ENCODE data around the gene SLC6A12.
"Not testable (repeated sequence)": the region's sequence is repeated elsewhere in the genome, so short reads cannot be mapped to it uniquely, and the experiment has no call there.

Gene SLC6A12

DNA sequence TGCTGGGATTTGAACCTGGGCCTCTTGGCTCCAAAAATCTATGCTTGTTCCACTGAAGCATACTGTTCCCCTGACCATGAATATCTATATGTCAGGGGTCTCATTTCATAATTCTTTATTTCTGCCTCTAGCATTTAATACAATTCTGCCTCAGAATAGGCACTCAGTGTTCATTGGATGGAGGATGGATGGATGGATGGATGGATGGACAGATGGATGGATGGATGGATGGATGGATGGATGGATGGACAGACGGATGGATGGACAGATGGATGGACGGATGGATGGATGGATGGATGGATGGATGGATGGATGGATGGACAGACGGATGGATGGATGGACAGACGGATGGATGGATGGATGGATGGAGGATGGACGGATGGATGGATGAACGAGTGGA lies 3.1 kb upstream of the SLC6A12 start:
- DNase-seq (ENCODE audit: low read depth): not testable (repeated sequence)

DNA sequence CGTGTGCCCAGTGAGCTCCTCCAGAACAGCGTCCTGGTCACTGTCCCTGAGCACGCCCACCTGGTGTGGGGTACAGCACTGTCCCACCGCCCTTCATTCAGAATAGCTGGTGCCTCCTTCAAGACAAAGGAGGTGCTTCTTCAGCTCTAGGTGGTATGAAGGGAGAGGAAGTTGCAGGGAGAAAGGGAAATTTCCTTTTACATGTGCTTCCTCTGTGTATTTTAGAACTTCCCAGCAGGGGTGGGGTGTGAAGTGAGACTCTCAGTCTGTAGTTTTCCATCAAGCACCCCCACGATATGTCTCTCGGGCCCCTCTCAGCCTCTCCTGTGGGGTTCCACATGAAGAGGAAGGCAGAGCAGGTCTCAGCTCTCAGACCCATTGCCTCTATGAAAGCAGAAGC lies 1.2 kb upstream of the SLC6A12 start:
- DNase-seq (ENCODE audit: low read depth): no peak

DNA sequence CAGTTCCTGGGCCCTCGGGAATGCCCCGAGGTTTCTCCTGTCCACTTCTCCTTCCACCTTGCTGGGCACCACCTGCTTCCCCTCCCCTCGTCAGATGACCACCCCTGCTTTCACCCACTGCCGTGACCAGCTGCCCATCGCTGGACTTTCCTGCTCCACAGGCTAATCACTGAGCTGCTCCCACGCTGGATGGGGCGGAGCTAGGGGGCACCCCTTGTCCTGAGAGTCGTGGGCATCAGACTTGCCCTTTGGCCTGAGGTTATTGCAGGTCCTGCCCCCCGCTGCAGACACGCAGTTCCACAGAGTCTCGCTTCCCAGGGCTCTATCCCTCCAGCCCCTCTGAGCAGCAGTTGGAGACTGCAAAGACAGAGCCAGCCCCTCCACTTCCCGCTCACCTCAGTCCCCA lies 427 bp downstream of the SLC6A12 start:
- no peak for DNase-seq (ENCODE audit: low read depth)

DNA sequence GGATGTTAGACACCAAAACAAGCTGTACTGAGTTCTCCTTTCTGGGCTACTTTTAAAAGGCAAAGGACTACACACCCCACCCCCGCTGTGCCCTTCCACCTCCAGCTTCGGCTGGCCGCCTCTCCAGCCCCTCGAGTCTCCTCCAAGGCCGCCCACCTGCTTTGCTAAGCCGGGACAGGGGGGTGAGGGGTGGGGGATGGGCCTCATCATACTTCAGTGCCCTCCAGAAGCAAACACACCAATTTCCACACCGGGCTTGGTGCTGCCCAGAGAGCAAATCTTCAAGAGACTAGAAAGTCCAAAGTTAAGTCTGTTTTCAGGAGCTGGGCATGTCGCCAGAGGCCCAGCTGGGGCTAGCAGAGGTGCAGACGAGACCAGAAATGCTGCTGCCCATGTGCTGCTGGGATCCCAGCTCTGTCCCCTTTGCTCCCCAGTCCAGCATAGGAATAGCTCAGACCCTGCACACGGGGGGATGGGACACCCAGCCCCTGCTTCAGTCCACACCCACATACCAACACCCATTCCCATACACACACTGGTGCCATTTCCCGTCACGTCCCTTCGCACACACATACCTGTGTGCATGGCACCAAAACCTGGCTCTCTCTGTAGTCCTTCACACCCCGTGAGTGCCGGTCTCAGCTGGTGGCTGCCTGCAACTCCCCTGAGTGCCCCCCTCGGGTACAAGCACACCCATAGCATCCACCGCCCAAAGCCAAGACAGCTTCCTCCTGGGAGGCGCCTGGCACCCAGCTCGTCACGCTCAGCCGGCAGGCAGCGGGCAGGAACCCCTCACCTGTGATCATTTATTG lies 1.0 kb downstream of the SLC6A12 start:
- DNase-seq (ENCODE audit: low read depth): no peak

DNA sequence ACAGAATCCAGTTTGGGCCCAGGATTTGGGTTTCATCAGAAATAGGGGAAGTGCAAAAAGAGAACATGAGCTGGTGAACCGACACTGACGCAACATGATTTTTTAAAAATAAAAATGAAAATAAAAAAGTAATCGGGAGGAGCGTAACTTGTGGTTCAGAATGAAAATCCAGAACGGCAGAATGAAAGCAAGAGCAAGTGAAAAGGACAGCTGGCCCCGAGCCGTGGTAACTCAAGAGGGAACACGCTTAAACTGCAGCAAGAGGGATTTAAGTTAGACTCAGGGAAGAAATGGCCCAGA lies 1.6 kb downstream of the SLC6A12 start:
- DNase-seq (ENCODE audit: low read depth): no peak

DNA sequence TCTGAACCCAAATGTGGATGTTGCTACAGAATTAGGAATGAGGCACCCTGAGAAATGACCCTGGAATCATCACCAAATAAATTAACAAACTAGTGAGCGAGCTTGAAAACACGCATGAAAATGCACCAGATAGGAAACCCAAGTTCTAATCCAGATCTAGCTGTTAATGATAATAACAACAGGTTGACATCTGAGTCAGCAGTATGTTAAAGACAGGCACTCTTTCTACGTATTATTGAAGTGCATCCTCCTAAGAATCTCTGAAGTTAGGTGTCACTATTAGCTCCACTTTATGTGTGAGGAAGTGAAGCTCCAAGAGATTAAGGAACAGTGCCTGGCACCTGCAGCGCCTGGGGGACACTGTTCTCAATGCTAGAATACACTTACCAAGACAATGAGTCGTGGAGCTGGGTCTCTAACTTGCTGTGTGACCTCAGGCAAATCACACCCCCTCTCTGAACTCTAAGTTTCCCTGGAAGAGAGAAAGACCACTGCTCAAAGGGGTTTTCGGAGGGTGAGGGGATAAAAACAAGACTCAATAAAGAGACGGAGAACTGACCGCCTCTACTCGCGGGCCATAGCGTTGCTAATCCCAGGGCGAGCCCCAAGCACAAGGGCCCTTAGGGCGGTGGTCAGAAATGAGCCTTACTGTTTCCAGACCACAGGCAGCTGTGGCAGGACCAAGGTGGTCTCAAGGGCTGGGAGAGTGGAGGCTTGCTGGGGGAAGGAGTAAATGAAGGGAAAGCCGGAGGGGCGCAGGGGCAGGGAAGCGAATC lies 2.1 kb downstream of the SLC6A12 start:
- DNase-seq (ENCODE audit: low read depth): no peak

DNA sequence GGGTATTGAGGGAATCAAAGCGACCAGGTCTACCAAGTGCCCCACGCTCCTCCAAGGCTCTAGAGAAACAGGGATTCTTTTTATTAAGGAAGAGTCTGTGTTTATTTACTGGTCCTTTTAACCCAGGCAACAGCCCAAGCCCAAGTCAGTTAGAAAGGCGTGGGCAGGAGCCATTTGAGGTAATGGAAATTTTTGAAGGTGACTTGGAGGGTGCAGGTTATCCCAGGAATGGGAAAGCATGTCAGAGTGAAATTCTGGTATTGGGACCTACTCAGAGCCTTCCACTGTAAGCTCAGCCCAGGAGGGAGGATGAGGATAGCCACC lies 2.9 kb downstream of the SLC6A12 start:
- DNase-seq (ENCODE audit: low read depth): no peak

DNA sequence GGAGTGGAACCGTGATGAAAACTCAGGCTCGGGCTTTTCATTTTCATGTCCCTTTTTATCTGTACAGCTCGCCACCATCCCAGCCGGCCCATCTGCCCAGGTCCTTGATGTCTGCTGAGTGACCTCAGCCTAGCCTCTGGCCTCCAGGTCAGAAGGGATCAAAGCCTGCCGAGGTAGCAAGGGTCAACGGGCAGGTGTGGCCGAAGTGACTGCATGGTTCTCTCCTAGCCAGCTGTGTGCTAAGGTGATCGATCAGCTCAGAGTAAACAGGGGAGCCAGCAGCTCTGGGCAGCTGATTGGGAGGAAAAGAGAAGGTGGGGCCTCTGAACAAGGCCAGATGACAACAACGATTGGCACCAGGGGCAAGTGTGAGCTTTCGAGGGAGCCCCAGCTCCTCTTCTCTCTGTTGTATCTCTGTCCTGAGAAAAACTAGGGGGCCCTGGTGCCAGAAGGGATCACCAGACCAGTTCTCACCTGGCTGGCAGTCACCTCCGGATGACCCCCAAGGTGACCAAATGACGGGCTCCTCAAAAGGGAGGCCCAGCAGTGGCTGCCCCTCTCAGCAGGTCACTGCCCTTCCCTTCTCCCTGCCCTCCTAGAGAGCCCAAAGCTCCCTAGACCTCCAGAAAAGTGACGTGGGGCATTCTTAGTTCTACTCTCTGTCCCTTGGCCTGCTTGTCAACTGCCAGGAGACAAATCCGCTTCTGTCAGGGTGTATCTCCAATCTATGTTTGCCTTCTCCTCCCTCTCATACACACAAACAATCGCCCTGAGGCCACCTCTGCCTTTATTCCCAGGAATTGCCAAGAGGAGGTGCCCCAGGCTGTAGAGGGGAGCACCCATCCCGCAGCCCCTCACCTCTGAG lies 3.4 kb downstream of the SLC6A12 start:
- DNase-seq (ENCODE audit: low read depth): no peak

DNA sequence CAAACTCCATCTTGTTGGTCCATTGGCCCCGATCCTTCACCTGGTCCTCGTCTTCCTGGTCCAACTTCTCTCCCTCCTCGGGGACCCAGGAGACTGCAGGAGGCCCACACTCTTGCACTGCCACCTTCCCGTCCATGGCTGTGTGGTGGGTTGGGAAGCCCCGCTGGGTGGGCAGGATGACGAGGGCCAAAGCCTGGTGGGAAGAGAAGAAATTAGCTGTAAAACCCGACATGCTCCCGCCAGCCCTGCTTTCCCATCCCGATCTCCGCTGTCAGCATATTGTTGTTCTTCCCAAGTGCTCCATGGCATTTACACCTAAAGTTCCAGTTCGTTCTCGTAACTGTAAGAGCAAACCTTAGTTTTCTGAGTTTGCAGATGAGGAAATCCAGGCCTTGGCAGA lies 4.1 kb downstream of the SLC6A12 start:
- no peak for DNase-seq (ENCODE audit: low read depth)

DNA sequence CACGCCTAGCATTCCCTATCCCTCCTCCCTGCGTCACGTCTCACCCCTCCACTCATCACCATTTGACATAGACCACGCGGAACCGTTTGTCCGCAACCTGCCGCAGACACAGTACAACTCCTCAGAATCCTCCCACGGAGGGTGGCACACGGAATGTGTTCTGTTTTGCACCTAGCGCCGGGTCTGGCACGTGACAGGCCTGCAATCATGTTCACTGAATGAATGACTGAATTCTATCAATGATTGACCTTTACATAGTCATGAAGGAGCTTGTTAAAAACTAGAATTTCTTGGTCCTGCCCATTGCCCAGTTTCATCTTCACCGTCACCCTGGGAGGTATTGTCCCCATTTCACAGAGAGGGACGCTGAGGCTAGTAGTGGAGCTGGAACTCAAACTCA lies 4.7 kb downstream of the SLC6A12 start:
- DNase-seq (ENCODE audit: low read depth): no peak

DNA sequence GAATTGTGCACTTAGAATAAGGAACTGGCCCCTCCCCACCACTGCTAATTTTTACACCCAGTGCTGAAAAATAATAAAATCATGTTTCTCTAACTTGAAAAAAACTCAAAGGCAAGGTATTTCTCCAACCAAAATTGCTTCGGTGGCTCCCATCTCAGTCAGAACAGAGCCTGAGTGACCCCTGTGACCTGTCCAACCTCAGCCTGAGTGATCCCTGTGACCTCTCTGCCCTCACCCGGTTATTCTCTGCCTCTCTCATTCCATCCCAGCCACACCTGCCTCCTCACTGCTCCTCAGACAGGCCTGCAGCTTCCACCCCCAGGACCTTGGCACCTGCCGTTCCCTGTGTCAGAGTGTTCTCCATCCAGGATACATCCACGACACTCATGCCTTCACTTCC lies 5.1 kb downstream of the SLC6A12 start:
- no peak for DNase-seq (ENCODE audit: low read depth)

DNA sequence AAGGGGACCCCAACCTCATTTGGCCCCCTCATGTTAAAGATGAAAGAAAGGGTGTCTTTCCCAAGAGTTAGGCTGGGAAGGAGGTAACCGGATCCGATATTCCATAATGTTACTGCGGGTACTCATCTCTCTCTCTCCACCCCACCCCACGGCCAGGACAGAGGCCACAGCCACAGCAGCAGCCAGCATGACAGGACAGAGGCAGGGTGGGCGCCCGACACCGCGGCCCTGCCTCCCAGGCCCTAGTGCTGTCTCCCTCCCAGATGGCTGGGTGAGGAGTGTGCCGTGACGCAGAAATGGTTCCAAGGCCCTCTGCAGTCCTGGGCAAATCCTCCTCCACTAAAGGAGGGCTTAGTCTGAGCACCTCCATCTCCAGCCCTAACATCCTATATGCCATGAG lies 6.2 kb downstream of the SLC6A12 start:
- DNase-seq (ENCODE audit: low read depth): no peak

DNA sequence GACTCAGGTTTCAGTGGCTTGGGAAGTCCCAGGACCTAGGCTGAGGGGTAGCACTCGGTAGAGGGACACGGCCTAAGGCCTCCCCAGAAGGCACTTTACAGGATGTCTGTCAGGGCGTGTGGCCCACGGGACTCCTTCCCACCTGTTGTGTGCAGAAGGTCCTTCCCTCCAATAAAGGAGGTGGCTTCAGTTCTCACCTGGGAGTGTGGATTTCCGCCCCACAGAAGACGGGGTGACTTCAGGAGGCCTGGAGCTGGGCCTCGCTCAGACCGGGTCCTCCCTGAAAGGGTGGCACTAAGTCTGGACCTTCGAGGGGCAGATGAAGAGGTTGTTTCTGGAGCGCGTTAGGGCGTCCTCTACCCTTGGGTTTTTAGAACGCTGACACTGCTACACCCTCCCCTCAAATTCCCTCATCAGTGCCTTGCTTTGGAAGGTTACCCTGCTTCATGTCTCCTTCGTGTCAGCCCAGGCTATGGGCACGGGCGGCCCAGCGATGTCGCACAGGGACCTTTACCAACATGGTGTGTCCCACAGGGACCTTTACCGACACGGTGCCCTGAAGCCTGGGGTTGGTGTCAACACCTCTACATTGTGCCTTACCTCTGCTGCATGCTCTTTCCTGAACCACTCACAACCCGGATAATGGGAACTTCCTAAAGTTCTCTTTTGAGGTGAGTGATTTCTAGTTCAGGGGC lies 7.1 kb downstream of the SLC6A12 start:
- no peak for DNase-seq (ENCODE audit: low read depth)

DNA sequence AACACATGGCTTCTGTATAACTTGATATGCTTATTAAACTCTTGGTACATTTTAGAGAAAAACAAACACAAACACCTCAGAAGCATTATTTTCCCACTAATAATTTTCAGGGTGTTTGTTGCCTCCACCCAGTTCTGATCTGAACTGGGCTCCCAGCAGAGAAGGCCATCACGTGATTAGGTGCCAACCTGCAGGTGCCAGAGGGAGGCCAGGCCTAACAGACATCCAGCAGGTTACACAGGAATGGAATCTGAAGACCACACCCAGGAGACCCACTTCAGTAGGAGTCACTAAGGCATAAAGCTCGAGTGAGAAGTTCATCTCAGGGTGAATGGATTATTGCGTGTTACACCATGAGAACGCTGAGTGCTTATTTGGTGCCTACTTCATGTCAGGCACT lies 8.9 kb downstream of the SLC6A12 start:
- no peak for DNase-seq (ENCODE audit: low read depth)

DNA sequence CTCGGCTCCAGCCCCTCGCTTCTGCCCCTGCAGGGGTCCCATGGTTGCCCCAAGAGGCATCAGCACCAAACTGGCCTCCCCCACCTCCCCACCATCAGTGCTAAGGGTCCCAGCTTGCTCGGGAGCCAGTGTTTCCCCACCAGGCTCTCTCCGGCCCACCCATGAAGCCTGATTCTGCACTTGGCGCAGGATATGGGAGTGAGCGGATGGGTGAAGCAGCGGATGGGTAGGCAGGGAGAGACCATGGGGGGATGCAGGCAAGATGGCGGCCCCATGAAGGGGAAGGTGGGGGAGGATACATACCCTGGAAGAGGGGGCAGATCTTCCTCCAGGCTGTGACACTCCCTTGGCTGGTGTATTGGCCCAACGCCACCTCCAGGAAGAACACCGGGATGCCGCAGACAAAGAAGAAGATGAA lies 9.7 kb downstream of the SLC6A12 start:
- no peak for DNase-seq (ENCODE audit: low read depth)

DNA sequence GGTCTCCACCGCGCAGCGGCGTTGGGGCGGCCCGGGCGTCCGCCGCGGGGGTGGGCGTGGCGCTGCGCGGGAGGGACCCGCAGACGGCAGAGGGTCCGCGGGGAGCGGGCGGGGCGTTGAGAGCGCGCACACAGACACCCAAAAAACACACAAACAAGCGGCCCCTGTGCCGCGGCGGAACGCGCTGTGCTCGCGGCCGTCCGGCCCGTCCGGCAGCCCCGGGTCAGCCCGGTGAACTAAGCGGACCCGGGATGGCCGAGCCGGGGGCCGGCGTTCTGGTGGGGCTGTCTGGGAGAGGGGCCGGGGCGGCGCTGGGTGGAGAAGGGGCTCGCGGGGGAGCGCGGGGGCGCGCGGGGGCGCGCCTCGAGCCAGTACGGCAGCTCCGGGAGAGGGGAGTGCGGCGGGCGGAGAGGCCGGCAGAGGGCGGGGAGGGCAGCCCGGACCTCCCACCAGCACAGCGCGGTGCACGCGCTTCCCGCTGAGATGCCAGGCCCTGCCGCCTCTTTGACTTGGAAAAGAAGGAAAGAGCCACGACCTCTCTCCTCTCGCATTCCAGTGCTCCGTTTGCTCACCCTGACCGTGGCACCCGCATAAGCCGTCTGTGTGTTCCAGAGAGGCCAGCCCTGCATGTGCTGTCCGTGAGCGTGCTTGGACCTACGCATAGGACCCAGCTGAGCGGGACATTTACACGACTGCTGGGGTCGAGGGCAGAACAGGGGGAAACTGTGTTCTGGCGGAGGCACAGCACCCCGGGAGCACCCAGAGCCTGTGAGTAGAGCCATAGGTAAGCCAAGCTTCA lies 10.3 kb downstream of the SLC6A12 start:
- DNase-seq (ENCODE audit: low read depth): no peak

DNA sequence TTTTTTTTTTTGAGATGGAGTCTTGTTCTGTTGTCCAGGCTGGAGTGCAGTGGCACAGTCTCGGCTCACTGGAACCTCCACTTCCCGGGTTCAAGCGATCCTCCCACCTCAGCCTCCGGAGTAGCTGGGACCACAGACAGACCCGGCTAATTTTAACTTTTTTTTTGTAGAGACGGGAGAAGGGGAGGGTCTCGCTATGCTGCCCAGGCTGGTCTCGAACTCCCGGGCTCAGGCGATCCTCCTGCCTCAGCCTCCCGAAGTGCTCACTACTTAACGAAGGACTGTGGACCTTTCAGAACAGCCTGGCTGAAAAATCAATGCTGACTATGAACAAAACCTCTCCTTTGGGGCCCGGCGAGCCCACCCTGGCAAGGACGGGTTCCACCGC lies 10.9 kb downstream of the SLC6A12 start:
- no peak for DNase-seq (ENCODE audit: low read depth)

DNA sequence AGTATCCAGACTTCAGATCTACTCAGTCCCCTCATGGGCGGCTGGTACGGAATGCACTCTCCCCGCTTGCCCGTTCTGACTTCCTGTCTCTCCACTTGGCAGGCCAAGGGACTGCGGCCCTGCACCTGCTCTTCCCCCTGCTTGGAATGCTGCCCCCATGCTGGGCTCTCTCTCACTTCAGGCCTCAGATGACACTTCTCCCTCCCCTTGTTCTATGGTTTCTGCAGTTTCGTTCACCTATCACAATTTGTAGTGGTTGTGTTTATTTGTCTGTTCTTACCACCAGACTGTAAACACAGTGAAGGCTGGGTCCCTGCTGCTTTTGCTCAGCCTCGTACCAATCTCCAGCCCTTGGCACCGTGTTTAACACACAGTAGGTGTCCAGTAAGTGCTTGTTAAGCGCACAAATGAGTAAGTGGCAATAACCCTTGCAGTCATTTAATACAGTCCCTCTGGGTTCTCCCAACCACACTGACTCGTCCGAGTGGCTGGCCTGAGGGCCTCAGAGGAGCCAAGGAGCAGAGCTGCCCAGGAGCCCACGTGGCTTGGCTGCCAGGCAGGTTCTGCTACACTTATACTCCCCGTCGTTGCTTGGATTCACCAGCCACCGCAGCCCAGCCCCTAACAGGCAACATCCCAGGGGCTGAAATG lies 11.8 kb downstream of the SLC6A12 start:
- no peak for DNase-seq (ENCODE audit: low read depth)

DNA sequence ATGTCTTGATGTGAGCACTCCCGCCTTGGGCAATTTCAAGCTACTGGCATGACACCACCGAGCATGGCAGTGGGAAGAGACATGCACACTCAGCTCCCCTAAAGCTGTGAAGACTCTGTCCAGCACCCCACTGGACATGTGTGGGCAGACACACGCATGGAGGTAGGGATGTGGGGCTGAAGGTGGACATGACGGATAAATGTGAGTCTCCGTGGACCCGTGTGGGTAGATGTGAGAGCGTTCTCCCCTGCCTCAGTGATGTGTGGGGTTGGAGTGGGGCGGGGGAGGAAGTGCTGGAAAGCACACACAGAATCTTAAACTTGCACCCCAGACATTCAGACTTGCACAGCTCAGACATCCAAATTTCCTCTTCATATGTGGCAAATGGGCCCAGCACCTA lies 12.6 kb downstream of the SLC6A12 start:
- DNase-seq (ENCODE audit: low read depth): no peak

DNA sequence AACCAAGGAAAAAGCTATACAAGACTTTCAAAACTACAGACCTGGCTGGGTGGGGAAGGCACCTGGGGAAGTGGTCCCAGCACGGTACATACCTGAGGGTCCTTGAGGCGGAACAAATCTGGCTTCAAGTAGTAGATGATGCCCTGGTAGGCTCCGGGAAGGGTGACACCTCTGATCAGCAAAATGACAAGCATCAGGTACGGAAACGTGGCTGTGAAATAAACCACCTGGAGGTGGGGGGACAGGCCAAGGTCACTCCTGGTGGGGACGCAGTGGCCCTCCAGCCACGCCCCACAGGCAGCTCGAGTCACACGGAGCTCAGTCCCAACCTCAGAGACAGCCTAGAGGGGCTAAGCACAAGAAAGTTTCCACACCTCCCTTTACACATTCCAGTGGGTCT lies 15.3 kb downstream of the SLC6A12 start:
- DNase-seq (ENCODE audit: low read depth): no peak
